ENCODE results near the gene FTCD. TPM values are rescaled to one million over a fixed set of nuclear protein-coding genes. Genes with fewer than 3 reads are reported as not detected.

The FTCD gene
- polyA plus RNA-seq, 3 donors = not detected

GRCh38 chr21:46095083-46095719, 60.2 kb downstream of the FTCD start:
- no peak for TF ChIP-seq CTCF (IDR thresholded peaks at IDR 0.05)
- Histone ChIP-seq H3K79me2 (ENCODE audit: insufficient read depth, low read length) (no peaks in the 10 kb centered on the region), H3K4me1 (ENCODE audit: control insufficient read depth in 1 of 2, insufficient read depth in 2 of 2, low read length in 2 of 2) (no peaks in the 10 kb centered on the region), H3K4me3 (replicated peaks in 1 of 3; ENCODE audit: low read depth in 2 of 3, low read length in 3 of 3) (no peak overlapping the region), H4K20me1 (ENCODE audit: insufficient read depth, low read length) (no peaks in the 10 kb centered on the region), H3K36me3 (replicated peaks in 1 of 2; ENCODE audit: control insufficient read depth in 1 of 2, insufficient read depth in 2 of 2, low read length in 2 of 2) (no peaks in the 10 kb centered on the region), H3K4me2 (replicated peaks; ENCODE audit: extremely low read depth, low read length, poor library complexity, severe bottlenecking) (no peak overlapping the region), H3K9ac (ENCODE audit: insufficient read depth, low read length, poor library complexity, severe bottlenecking) (no peak overlapping the region), H3K27me3 (ENCODE audit: control insufficient read depth in 2 of 2, insufficient read depth in 2 of 2, low read length in 2 of 2) (peaks cover 0 to 28% of the 10 kb centered on the region in 2 donors), H3K9me3 (replicated peaks in 1 of 2; ENCODE audit: control insufficient read depth in 1 of 2, insufficient read depth in 1 of 2, low read length in 2 of 2) (peaks cover 0 to 9% of the 10 kb centered on the region in 2 donors), H3K27ac (ENCODE audit: low read depth in 1 of 2, low read length in 2 of 2) (no peak overlapping the region), H2AFZ (ENCODE audit: insufficient read depth, low read depth, low read length, poor library complexity, severe bottlenecking) (no peak overlapping the region)
- DNase-seq = no peak
- WGBS (ENCODE audit: insufficient coverage) = 76% methylated on average over 16 of the region's 16 CpGs
- Mint-ChIP-seq H3K36me3 (no peaks in the 10 kb centered on the region), H3K4me3 (no peak overlapping the region), H3K27ac (peak overlapping the region in 1 of 7 donors; percentile 21), H3K27me3 (ENCODE audit: low read depth in 3 of 3) (peaks cover 28 to 36% (median 29%) of the 10 kb centered on the region in 3 donors), H3K9me3 (peaks cover 5 to 26% (median 14%) of the 10 kb centered on the region in 7 donors), H3K4me1 (no peaks in the 10 kb centered on the region)
- intact Hi-C loops (cut with micrococcal nuclease) = no loop called here

- no peak overlapping the region for H3K4me3 ChIP-seq (replicated peaks in 1 of 3; ENCODE audit: low read depth in 2 of 3, low read length in 3 of 3)
- Mint-ChIP-seq H3K4me3 (no peak overlapping the region), H3K9me3 (peaks cover 3 to 24% (median 12%) of the 10 kb centered on the region in 7 donors), H3K36me3 (no peaks in the 10 kb centered on the region), H3K4me1 (no peaks in the 10 kb centered on the region), H3K27me3 (ENCODE audit: low read depth in 3 of 3) (peaks cover 22 to 29% (median 23%) of the 10 kb centered on the region in 3 donors), H3K27ac (no peak overlapping the region)
- H3K27me3 ChIP-seq (ENCODE audit: control insufficient read depth in 2 of 2, insufficient read depth in 2 of 2, low read length in 2 of 2) = peaks cover 0 to 21% of the 10 kb centered on the region in 2 donors
- no peak overlapping the region for H2AFZ ChIP-seq (ENCODE audit: insufficient read depth, low read depth, low read length, poor library complexity, severe bottlenecking)
- intact Hi-C loops (cut with micrococcal nuclease) = no loop called here
- H3K9ac ChIP-seq (ENCODE audit: insufficient read depth, low read length, poor library complexity, severe bottlenecking) = no peak overlapping the region
- 80% methylated on average over 13 of the region's 14 CpGs for WGBS (ENCODE audit: insufficient coverage)
- no peaks in the 10 kb centered on the region for H3K36me3 ChIP-seq (replicated peaks in 1 of 2; ENCODE audit: control insufficient read depth in 1 of 2, insufficient read depth in 2 of 2, low read length in 2 of 2)
- no peak for TF ChIP-seq CTCF (IDR thresholded peaks at IDR 0.05)
- H3K79me2 ChIP-seq (ENCODE audit: insufficient read depth, low read length) = no peaks in the 10 kb centered on the region
- H3K4me1 ChIP-seq (ENCODE audit: control insufficient read depth in 1 of 2, insufficient read depth in 2 of 2, low read length in 2 of 2) = no peaks in the 10 kb centered on the region
- DNase-seq = no peak
- H3K27ac ChIP-seq (ENCODE audit: low read depth in 1 of 2, low read length in 2 of 2) = no peak overlapping the region
- H3K9me3 ChIP-seq (replicated peaks in 1 of 2; ENCODE audit: control insufficient read depth in 1 of 2, insufficient read depth in 1 of 2, low read length in 2 of 2) = peaks cover 0 to 6% of the 10 kb centered on the region in 2 donors
- H4K20me1 ChIP-seq (ENCODE audit: insufficient read depth, low read length) = no peaks in the 10 kb centered on the region
- no peak overlapping the region for H3K4me2 ChIP-seq (replicated peaks; ENCODE audit: extremely low read depth, low read length, poor library complexity, severe bottlenecking)
These were observed 60.8 kb downstream of the FTCD start for GRCh38 chr21:46094401-46095082.

Data from CD14-positive monocyte (primary cell).